Stimulated activated CD8-positive, alpha-beta memory T cell treated with anti-CD3 and anti-CD28 coated beads, Interleukin-15, amount 100 ng/mL, for 24 hours (primary cell): ENCODE data around the gene NBEAL1.
"Not testable (repeated sequence)": the region's sequence is repeated elsewhere in the genome, so short reads cannot be mapped to it uniquely, and the experiment has no call there.

ENCODE experiments used
- DNase-seq: peaks from one replicate; pipeline ENCODE4 v3.0.0-alpha.2; 2020; ENCODE audit warnings: low read depth

NBEAL1 gene

DNA sequence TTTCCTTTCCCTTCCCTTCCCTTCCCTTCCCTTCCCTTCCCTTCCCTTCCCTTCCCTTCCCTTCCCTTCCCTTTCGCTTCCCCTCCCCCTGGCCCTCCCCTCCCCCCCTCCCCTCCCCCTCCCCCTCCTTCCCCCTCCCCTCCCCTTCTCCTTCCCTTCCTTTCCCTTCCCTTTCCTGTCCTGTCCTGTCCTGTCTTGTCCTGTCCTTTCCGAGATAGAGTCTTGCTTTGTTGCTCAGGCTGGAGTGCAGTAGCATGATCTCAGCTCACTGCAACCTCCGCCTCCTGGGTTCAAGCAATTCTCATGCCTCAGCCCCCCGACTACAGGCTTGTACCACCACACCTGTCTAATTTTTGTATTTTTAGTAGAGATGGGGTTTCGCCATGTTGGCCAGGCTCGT, 24.5 kb downstream of the NBEAL1 start:
- not testable (repeated sequence) for DNase-seq

DNA sequence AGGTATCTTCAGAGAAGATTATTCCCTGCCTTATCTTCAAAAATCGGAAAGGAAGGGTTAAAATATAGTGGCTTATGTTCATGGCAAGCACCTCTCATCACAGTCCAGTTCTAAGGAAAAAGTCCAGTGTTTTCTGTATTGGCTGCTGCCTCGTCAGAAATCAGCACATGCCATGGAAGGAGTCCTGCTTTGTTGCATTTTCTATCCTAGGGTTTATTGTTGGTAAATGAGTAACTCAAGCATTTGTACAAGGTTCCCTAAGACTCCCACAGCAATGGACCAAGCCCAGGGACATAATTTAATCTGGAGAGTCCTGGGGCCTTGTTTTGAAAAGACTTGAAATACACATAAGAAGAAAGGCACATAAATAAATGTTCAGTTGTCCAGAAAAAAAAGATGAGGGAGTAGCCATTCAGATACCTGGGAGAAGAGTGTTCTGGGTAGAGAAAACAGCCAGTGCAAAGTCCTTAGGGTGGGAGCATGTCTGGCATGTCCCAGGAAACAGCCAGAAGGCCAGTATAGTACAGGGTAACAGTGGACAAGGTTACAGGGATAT, 26.4 kb downstream of the NBEAL1 start:
- DNase-seq = no peak

DNA sequence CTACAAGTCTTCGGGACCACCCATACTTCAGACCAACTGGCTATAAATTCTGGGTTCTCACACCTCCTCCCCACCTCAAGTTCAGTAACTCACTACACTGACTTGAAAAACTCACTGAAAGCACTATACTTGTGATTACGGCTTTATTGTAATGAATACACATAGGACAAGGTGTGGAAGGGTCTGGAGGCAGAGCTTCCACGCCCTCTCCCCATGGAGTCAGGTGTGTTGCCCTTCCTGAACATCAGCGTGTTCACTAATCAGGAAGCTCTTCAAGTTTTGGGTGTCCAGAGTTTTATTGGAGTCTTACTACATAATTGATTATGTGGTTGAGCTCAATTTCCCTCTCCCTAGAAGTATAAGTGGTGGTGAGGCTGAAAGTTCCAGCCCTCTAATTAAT, 27.5 kb downstream of the NBEAL1 start:
- no peak for DNase-seq

DNA sequence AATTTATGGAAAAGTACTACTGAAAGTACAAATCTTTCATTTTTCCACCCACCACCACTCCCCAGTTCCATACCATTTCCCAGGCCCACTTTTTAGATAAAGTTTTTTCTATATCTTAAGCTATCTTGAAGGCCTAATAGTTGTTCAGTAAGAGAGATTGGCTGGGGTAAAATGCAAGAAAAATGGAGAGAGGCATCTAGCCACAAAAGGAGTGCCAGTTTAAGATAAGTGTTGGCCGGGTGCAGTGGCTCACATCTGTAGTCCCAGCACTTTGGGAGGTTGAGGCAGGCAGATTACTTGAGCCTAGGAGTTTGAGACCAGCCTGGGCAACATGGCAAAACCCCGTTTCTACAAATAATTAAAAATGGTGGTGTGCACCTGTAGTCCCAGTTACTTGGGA, 28.6 kb downstream of the NBEAL1 start:
- DNase-seq = no peak

DNA sequence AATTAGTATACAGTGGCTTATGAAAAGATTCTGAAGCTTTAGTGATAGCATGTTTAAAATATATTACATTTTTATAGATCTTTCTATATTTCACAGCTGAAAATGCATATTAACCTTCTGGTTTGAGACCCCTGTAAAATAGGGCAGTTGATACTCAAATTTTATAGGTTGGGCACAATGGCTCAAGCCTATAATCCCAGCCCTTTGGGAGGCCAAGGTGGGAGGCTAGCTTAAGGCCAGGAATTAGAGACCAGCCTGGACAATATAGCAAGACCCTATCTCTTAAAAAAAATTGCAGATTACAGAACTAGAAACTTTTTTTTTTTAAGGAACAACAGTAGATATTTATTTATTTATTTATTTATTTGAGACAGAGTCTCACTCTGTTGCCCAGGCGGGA, 31.2 kb downstream of the NBEAL1 start:
- DNase-seq = no peak

DNA sequence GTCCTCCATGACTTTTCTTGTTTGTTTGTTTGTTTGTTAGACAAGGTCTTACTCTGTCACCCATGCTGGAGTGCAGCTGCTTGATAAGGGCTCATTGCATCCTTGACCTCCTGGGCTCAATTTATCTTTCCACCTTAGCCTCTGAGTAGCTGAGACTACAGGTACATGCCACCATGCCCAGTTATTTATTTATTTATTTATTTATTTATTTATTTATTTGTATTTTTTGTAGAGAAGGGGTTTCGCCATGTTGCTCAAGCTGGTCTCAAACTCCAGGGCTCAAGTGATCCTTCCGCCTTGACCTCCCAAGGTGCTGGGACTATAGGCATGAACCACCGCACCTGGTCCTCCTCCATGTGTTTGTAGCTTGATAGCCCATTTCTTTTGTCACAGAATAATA, 37.9 kb downstream of the NBEAL1 start:
- no peak for DNase-seq

DNA sequence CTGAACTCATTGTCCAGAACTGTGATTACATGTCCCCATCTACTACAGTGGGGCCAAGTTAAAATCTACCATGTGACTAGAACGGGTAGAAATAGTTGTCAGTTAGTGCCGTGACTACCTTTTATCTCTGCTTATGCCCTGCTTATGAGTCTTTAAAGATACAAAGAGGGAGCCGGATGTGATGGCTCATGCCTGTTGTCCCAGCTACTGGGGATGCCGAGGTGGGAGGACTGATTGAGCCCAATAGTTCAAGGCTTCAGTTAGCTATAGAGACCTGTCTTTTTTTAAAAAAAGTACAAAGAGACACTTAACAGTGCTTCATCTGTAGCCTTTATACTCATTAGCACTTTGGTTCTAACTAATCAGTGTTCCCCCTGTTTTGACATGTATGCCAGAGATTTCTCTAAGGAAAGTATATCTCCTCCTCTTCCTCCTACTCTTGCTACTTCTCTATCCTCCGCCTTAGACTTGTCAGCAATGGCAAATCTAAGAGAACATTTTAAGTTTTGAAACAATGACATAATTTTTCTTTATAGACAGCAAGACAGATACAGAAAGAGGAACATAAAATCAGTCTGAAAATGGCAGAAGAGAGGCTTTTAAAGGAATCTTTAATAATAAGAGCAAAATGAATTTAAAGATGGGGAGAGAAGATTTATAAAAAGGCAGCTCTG, 45.0 kb downstream of the NBEAL1 start:
- no peak for DNase-seq

DNA sequence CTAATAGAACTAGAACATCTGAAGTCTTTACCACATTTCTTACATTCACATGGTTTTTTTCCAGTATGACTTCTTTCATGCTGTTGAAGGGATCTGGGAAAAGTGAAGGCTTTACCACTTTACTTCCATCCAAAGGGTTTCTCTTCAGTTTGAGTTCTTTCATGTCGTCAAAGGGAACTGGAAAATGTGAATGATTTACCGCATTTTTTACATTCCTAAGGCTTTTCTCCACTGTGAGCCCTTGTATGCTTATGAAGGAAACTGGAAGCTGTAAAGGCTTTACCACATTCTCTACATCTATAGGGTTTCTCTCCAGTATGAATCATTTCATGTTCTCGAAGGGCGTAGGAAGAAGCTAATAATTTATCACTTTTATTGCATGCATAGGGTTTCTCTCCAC, 46.7 kb downstream of the NBEAL1 start:
- no peak for DNase-seq

DNA sequence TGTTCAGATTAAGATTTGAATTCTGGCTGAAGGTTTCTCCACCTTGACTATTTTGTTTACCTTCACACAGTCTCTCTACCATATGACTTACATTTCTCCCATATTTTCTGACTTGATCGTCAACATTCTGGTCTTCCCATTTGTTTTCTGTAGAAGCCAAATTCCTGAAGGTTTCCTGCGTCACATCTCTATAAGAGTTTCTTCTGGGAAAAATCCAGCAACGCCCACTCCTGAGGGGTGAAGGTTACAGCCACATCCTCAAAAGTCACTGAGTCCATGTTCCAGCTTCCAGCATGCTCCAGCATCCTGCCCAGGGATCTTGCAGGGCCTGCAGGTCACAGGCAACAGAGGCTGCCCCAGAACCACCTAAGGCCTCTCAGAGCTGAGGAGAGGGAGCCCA, 47.5 kb downstream of the NBEAL1 start:
- DNase-seq = no peak

DNA sequence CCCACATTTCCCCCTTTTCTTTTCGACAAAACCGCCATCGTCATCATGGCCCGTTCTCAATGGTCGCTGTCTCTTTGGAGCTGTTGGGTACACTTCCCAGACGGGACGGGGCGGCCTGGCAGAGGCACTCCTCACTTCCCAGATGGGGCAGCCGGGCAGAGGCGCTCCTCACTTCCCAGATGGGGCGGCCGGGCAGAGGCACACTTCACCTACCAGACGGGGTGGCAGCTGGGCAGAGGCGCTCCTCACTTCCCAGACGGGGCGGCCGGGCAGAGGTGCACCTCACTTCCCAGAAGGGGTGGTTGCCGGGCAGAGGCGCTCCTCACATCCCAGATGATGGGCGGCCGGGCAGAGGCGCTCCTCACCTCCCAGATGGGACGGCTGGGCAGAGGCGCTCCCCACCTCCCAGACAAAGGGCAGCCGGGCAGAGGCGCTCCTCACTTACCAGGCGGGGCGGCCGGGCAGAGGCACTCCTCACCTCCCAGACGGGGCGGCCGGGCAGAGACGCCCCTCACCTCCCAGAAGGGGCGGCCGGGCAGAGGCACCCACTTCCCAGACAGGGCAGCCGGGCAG, 51.9 kb downstream of the NBEAL1 start:
- not testable (repeated sequence) for DNase-seq

DNA sequence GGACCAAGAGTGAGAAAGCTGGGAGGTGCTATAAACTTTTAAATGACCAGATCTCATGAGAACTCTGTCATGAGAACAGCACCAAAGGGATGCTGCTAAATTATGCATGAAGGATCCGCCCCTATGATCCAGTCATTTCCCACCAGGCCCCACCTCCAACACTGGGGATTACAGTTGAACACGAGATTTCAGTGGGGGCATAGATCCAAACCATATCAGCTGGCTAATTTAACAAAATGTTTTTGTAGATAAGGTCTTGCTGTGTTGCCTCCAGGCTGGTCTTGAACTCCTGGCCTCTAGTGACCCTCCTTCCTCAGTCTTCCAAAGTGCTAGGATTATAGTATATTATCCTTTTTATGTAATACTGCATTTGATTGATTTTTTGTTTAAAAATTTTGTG, 56.0 kb downstream of the NBEAL1 start:
- DNase-seq = no peak

DNA sequence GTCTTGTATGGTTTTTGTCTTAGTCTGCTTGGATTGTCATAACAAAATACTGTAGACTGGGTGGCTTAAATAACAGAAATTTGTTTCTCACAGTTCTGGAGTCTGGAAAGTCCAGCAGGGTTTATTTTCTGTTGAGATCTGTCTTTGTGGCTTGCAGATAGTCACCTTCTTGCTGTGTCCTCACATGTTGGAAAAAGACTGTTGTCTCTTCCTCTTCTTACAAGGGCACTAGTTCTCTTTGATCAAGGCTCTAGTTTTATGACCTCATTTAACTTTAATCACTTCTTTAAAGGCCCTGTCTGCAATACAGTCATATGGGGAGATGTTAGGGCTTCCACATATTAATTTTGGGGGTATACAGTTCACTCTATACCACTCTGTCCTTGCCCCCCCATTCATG, 56.5 kb downstream of the NBEAL1 start:
- DNase-seq = no peak

DNA sequence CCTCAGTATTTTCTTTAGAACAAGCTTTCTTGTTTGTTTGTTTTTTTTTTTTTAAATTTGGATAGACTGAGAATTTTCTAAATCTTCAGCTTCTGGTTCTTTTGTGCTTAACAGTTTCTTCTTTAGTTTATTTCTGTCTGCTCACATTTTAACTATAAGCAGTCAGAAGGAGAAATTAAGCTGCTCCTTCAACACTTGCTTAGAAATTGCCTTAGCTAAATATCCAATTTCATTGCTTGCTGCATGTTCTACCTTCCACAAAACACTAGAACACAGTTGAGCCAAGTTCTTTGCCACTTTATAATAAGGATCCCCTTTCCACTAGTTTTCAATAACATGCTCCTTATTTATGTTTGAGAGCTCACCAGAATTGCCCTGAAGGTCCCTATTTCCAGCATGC, 57.7 kb downstream of the NBEAL1 start:
- DNase-seq = no peak

DNA sequence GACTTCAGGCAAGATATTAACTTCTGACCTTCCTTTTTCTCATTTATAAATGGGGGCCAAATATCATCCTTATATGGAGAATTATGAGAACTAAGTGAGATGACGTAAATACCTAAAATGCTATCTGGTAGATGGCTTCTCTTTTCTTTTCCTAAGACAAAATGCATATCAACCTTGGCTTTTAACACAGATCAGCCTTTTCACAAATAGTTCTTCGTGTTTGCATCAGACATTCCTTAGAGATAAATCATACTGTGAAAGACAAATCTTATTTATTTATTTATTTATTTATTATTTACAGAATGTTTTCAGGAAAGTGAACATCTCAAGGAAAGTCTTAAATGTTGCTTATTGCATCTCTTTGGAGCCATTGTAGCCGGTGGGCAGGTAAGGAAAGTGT, 62.8 kb downstream of the NBEAL1 start:
- no peak for DNase-seq

DNA sequence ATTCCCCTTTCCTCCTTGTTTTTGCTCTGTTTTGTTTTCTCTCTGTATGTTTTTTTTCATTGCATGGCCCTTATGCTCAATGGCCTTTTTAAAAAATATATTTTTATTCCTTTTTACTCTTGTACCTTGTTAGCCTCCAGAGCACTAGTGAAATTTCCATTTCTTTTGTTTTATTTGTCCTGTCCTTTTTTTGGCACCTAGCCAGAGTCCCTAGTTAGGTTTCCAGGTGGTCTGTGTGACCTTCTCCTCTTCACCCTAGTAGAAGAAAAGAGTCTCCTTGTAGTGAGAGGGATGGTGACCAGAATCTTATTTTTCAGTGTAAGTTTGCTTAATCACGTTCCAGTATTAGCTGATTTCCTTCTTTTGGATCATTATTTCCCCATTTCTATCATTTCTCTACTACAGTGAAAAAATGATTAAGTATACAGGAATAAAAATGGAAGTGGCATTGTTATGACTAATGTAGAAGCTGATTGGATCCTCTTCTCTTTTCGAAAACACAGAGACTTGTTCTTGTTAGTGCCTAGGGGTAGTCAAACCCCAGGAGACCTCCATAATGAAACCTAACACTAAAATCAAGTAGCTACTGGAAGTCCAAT, 65.9 kb downstream of the NBEAL1 start:
- no peak for DNase-seq

DNA sequence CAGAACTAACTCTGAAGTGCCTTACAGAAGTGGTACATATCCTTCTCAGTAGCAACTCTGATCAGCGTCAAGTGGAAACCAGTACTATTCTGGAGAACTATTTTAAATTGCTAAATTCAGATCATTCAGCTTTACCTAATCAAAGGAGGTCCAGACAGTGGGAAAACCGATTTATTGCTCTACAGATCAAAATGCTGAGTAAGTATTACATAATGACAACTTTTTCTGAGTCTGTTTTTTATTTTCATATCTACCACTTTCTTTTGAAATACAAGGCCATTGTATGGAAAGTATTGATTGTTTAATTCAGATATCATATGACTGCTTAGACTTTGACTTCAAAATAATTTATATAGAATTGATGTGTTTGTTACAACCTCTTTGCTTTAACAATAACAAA, 68.7 kb downstream of the NBEAL1 start:
- no peak for DNase-seq

DNA sequence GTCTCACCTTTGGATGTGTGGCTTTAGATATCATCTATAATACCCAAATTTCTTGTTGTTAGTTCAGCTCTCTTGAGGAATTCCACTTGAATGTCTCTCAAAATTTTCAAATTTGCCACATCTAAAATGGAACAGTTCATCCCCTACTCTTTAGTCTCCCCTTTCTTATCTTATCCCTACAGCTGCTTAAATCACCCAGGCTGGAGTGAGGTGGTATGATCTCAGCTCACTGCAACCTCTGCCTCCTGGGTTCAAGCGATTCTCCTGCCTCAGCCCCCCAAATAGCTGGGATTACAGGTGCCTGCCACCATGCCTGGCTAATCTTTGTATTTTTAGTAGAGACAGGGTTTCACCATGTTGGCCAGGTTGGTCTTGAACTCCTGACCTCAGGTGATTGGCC, 71.7 kb downstream of the NBEAL1 start:
- not testable (repeated sequence) for DNase-seq

DNA sequence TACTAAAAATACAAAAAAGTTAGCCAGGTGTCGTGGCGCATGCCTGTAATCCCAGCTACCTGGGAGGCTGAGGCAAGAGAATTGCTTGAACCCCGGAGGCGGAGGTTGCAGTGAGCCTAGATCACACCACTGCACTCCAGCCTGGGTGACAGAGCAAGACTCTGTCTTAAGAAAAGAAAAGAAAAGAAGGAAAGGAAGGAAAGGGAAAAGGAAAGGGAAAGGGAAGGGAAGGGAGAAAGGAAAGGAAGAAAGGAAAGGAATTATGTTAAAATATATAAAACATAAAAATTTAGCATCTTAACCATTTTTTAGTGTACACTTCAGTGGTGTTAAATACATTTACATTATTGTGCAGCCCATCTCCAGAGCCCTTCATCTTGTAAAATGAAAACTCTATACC, 76.0 kb downstream of the NBEAL1 start:
- not testable (repeated sequence) for DNase-seq

DNA sequence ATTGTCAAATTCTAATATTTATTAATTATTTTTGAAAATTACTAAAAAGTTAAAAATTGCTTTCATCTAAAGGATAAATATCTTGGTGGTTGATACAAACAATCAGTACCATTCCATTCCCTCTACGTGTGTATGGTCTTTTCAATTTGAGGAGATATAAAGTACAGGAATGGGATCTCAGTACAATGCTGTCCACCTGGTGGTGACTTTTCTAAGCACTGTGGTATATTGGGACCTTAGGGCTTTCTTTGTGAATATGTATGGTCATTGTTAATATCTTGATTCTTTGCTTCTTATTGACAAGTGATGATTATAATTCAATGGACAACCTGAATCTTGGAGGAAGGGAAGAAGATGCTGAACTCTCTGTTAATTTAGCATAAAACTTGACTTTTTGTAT, 83.1 kb downstream of the NBEAL1 start:
- DNase-seq = no peak

DNA sequence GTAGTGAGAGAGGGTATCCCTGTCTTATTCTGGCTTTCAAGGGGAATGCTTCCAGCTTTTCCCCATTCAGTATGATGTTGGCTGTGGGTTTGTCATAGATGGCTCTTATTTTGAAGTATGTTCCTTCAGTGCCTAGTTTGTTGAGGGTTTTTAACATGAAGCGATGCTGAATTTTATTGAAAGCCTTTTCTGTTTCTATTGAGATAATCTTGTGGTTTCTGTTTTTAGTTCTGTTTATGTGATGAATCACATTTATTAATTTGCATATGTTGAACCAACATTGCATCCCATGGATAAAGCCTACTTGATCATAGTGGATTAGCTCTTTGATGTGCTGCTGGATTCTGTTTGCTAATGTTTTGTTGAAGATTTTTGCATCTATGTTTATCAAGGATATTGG, 87.7 kb downstream of the NBEAL1 start:
- not testable (repeated sequence) for DNase-seq

DNA sequence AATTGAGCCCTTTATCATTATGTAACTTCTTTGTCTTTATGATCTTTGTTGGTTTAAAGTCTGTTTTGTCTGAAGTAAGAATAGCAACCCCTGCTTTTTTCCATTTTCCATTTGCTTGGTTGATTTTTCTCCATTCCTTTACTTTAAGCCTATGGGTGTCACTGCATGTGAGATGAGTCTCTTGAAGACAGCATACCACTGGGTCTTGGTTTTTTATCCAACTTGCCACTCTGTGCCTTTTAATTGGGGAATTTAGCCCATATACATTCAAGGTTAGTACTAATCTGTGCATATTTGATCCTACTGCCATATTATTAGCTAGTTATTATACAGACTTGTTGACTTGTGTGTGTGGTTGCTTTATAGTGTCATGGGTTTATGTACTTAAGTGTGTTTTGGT, 89.6 kb downstream of the NBEAL1 start:
- DNase-seq = no peak

DNA sequence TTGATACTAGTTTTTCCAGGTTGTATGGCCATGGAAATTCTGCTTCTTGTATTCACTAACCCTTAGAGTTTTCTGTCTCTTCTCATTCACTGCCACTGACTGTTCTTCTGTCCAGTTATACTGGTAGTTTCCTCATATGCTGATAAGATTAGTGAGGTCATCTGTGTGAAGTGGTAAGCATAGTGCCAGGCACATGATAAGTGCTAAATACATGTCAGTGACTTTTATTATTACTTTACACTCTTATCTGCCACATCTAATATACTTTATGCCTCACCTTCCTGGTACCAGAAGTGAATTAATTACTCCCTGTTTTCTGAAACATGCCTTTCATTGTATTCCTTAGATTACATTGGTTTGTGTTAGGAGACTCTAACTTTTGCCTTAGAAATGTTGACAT, 91.3 kb downstream of the NBEAL1 start:
- DNase-seq = no peak

DNA sequence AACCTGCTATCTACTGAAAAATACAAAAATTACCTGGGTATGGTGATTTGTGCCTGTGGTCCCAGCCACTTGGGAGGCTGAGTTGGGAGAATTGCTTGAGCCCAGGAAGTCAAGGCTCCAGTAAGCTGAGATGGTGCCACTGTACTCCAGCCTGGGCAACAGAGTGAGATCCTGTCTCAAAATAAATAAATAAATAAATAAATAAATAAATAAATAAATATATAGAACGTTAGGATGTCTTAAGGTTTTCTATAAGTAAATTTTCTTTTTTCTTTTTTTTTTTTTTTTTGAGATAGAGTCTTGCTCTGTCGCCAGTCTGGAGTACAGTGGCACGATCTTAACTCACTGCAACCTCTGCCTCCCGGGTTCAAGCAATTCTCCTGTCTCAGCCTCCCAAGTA, 95.8 kb downstream of the NBEAL1 start:
- not testable (repeated sequence) for DNase-seq

DNA sequence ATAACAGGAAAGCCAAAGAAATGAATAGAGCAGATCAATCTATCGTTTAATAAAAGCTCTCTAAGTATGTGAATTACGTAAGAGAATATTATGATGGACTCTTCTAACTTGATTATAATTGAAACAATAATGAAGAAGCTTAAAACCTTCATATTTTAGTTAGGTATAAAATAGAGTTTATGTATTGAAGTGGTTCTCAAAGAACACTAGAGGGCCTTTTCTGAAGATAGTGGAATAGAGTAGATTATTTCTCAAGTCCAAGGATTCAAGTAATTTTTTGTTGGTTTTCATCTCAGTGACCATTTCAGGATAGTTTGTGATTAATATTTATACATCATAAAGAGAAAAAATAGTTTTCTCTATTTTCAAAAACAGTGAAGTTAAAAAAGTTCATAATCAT, 97.7 kb downstream of the NBEAL1 start:
- no peak for DNase-seq
